Lung (tissue), 12 donors: ENCODE measurements around the gene XKRX. TPM values are rescaled to one million over a fixed set of nuclear protein-coding genes. Genes with fewer than 3 reads are reported as not detected.

Source experiments
- ATAC-seq: fragments of 200-7000 bp; cut with Tn5 transposase; one replicate; pipeline ENCODE4 v1.9.1; 2020; ENCODE audit warnings: moderate number of reproducible peaks; ENCODE audit not compliant: insufficient read depth, low FRiP score
- DNase-seq, 3 donors: peaks; one replicate each; pipeline ENCODE4 v3.0.0-alpha.2; 2013 to 2017
- H3K27ac ChIP-seq, 2 donors: one replicate each; pipeline ENCODE4 v1.5.1; 2013; ENCODE audit warnings: mild to moderate bottlenecking in 2 of 2, moderate library complexity in 2 of 2, control low read depth in 1 of 2, inconsistent platforms in 1 of 2, low read depth in 1 of 2, low read length in 1 of 2
- H3K27me3 ChIP-seq, 3 donors: one replicate each; pipeline ENCODE4 v1.5.1; 2013; ENCODE audit warnings: low read length in 2 of 3; ENCODE audit not compliant: control insufficient read depth in 3 of 3, insufficient read depth in 3 of 3
- H3K36me3 ChIP-seq, 4 donors: one replicate each; pipeline ENCODE4 v1.5.1; 2013; ENCODE audit warnings: low read length in 4 of 4, mild to moderate bottlenecking in 1 of 4, moderate library complexity in 1 of 4; ENCODE audit not compliant: control insufficient read depth in 4 of 4, insufficient read depth in 4 of 4
- H3K4me1 ChIP-seq, 5 donors: one replicate each; pipeline ENCODE4 v1.5.1; 2013; ENCODE audit warnings: low read length in 5 of 5, mild to moderate bottlenecking in 2 of 5, moderate library complexity in 1 of 5; ENCODE audit not compliant: control insufficient read depth in 5 of 5, insufficient read depth in 5 of 5
- H3K4me3 ChIP-seq: one replicate; pipeline ENCODE4 v1.5.1; 2013; ENCODE audit warnings: mild to moderate bottlenecking, control low read depth, moderate library complexity
- H3K9ac ChIP-seq, 2 donors: one replicate each; pipeline ENCODE4 v1.5.1; 2013; ENCODE audit warnings: low read length in 2 of 2, control low read depth in 1 of 2; ENCODE audit not compliant: insufficient read depth in 1 of 2
- H3K9me3 ChIP-seq, 4 donors: one replicate each; pipeline ENCODE4 v1.5.1; 2013; ENCODE audit warnings: low read length in 3 of 4, mild to moderate bottlenecking in 1 of 4, moderate library complexity in 1 of 4; ENCODE audit not compliant: control insufficient read depth in 4 of 4, insufficient read depth in 3 of 4
- CTCF ChIP-seq: IDR thresholded peaks from 2 replicates; pipeline ENCODE4 v1.5.1; 2012; ENCODE audit warnings: mild to moderate bottlenecking; ENCODE audit errors: control extremely low read depth, extremely low read depth
- WGBS, 2 donors: extraction: QIAGEN DNeasy Blood & Tissue Kit; methylation state at CpG; one replicate each; pipeline ENCODE4 v1.1.7; 2013; 5-methylcytosine and 5-hydroxymethylcytosine counted together
- polyA plus RNA-seq, 2 donors: library from polyadenylated mRNA; stranded (reverse); fragments of 200-250 nt; gene quantifications; one replicate each; pipeline ENCODE4 v1.2.1, GENCODE V29; 2013
- total RNA-seq, 2 donors: library from RNA; depleted of rRNA in 1 of 2; stranded (reverse); fragments of >200 nt in 1 of 2; gene quantifications; one replicate each; pipeline ENCODE4 v1.2.1, GENCODE V29; 2014 to 2021
- donor health status: control.
- donor health status: control.
- donor health status: Bipolar disorder and iron deficiency.
- donor health status: healthy.
- donor health status: DM: yes; HTN: yes; CAD: no.

XKRX gene
- total and polyA plus RNA-seq, 4 donors, result 1.6 to 8.8 (median 4.9) TPM

GRCh38 chrX:100868273-100868672, 60.4 kb downstream of the XKRX start:
- peaks cover 0 to 8% (median 4%) of the 10 kb centered on the region in 3 donors for H3K27me3 ChIP-seq
- H3K4me3 ChIP-seq, result no peak overlapping the region
- TF ChIP-seq CTCF, result no peak
- 67 to 83% methylated on average over 2 of the region's 2 CpGs for WGBS, 2 donors
- no peaks in the 10 kb centered on the region for H3K36me3 ChIP-seq
- H3K27ac ChIP-seq, result no peak overlapping the region
- H3K9ac ChIP-seq, result no peak overlapping the region
- ATAC-seq (no peak), DNase-seq (no peak)
- peaks cover 0 to 9% (median 0%) of the 10 kb centered on the region in 5 donors for H3K4me1 ChIP-seq
- H3K9me3 ChIP-seq, result no peaks in the 10 kb centered on the region

DNA sequence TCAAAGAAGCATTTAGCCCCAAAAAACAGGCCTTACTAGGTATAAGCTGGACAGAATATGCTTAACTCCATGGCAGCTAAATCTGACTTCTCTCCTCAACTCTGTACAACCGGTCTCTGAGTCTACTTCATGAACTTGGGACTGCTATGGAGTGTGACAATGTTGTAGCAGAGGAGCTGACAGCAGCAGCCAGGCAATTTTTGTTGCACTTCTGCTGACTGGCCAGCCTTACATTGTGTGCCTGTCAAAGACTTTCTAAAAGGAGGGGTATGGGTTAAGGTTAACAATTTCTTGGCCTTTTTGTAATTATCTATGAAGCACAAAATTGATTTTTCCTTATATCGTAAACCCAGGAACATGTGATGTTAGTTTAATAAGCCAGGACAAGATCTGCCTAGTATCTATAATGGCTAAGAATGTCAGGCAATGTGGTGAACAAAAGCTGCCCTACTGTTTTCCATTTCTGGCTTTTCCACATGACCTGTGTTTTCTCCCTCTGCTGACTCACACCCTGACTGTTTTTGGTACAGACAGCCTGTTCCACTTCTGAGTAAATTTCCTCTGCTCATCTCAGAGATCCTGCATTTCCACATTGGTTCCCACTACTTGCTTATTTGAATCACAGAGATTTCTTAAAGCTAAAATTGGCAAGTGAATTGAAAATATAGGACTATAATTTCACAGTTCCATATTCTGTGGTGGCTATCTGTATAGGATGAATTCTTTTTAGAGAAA, 63.9 kb downstream of the XKRX start:
- H3K9me3 ChIP-seq, result no peaks in the 10 kb centered on the region
- H3K27ac ChIP-seq, result peak overlapping the region in 1 of 2 donors; percentile 31
- H3K4me3 ChIP-seq, result no peak overlapping the region
- ATAC-seq, result no peak
- peaks cover 0 to 6% (median 0%) of the 10 kb centered on the region in 5 donors for H3K4me1 ChIP-seq
- H3K27me3 ChIP-seq, result peaks cover 3 to 13% (median 4%) of the 10 kb centered on the region in 3 donors
- H3K9ac ChIP-seq, result no peak overlapping the region
- WGBS, 2 donors, result 67 to 87% methylated on average over 2 of the region's 2 CpGs
- DNase-seq, result peak in 2 of 3 donors; percentile 11 to 44
- no peaks in the 10 kb centered on the region for H3K36me3 ChIP-seq
- no peak for TF ChIP-seq CTCF

Other genes starting within 250 kb of the XKRX start
- 10 to 100 TPM in 1 of 2 donors, 1 to 10 TPM in 1; 5.6 to 11.7 TPM for gene SYTL4, start 196.8 kb downstream of the XKRX start, total RNA-seq
- gene SYTL4, start 196.8 kb downstream of the XKRX start, polyA plus RNA-seq, result 1 to 10 TPM; 3.4 to 3.8 TPM
- 10 to 100 TPM; 12.3 to 18.5 TPM for gene CSTF2, start 108.5 kb downstream of the XKRX start, total RNA-seq
- 10 to 100 TPM in 1 of 2 donors, 1 to 10 TPM in 1; 4.6 to 13.3 TPM for gene CSTF2, start 108.5 kb downstream of the XKRX start, polyA plus RNA-seq
- gene NOX1, start 54.6 kb downstream of the XKRX start, total RNA-seq, result under 1 TPM in 1 of 2 donors, not detected in 1; 0.12 TPM
- under 1 TPM; 0.08 to 0.11 TPM for gene NOX1, start 54.6 kb downstream of the XKRX start, polyA plus RNA-seq
- gene ARL13A, start 40.8 kb upstream of the XKRX start, total RNA-seq, result not detected
- not detected for gene ARL13A, start 40.8 kb upstream of the XKRX start, polyA plus RNA-seq
- gene TRMT2B, start 123.2 kb upstream of the XKRX start, total RNA-seq, result 10 to 100 TPM; 19.3 to 22.4 TPM
- 10 to 100 TPM in 1 of 2 donors, 1 to 10 TPM in 1; 7.9 to 10.4 TPM for gene TRMT2B, start 123.2 kb upstream of the XKRX start, polyA plus RNA-seq
- gene TMEM35A, start 150.0 kb upstream of the XKRX start, total RNA-seq, result 1 to 10 TPM; 1.0 to 6.4 TPM
- gene TMEM35A, start 150.0 kb upstream of the XKRX start, polyA plus RNA-seq, result under 1 TPM; 0.24 to 0.47 TPM
- gene CENPI, start 169.3 kb upstream of the XKRX start, total RNA-seq, result 1 to 10 TPM in 1 of 2 donors, under 1 TPM in 1; 0.71 to 7.5 TPM
- under 1 TPM; 0.69 to 0.76 TPM for gene CENPI, start 169.3 kb upstream of the XKRX start, polyA plus RNA-seq